HG03469 (cell line): ENCODE data around the gene UGT1A7.
"Not testable (repeated sequence)": the region's sequence is repeated elsewhere in the genome, so short reads cannot be mapped to it uniquely, and the experiment has no call there.

ENCODE experiments used
- ATAC-seq: cut with Tn5 transposase; IDR thresholded peaks from one replicate; pipeline ENCODE4 v1.9.1; 2021; ENCODE audit warnings: mild to moderate bottlenecking, moderate library complexity, moderate number of reproducible peaks; ENCODE audit not compliant: unreplicated experiment

The UGT1A7 gene

GRCh38 chr2:233681521-233682099 lies at the start of gene UGT1A7:
Gene UGT1A7 (plus strand): TSS chr2:233681901. CDS start chr2:233681938, 37 bp downstream.
- no peak for ATAC-seq

- ATAC-seq: not testable (repeated sequence)
These were observed 45.4 kb upstream of the UGT1A7 start, which contains the start of gene UGT1A10 for GRCh38 chr2:233636306-233636705. Gene UGT1A10 (plus strand): TSS chr2:233636448. CDS start chr2:233636523, 75 bp downstream.

- ATAC-seq: no peak
These were observed 42.9 kb upstream of the UGT1A7 start for GRCh38 chr2:233638836-233639235.

- no peak for ATAC-seq
These were observed 41.8 kb upstream of the UGT1A7 start for GRCh38 chr2:233639860-233640259.

- no peak for ATAC-seq
These were observed 38.6 kb upstream of the UGT1A7 start for GRCh38 chr2:233643128-233643527.

GRCh38 chr2:233646033-233646432 lies 35.7 kb upstream of the UGT1A7 start:
- not testable (repeated sequence) for ATAC-seq

GRCh38 chr2:233650981-233651380 lies 30.7 kb upstream of the UGT1A7 start:
- no peak for ATAC-seq

GRCh38 chr2:233651430-233651829 lies 30.3 kb upstream of the UGT1A7 start:
- no peak for ATAC-seq

GRCh38 chr2:233654501-233654900 lies 27.2 kb upstream of the UGT1A7 start:
- no peak for ATAC-seq

- no peak for ATAC-seq
These were observed 26.7 kb upstream of the UGT1A7 start for GRCh38 chr2:233655043-233655442.

GRCh38 chr2:233655943-233656342 lies 25.8 kb upstream of the UGT1A7 start:
- not testable (repeated sequence) for ATAC-seq

GRCh38 chr2:233656443-233656842 lies 25.3 kb upstream of the UGT1A7 start:
- no peak for ATAC-seq

- no peak for ATAC-seq
These were observed 23.1 kb upstream of the UGT1A7 start for GRCh38 chr2:233658610-233659009.

GRCh38 chr2:233663911-233664310 lies 17.8 kb upstream of the UGT1A7 start:
- ATAC-seq: no peak

- ATAC-seq: no peak
These were observed 13.0 kb upstream of the UGT1A7 start for GRCh38 chr2:233668605-233669260.

- ATAC-seq: no peak
These were observed 10.2 kb upstream of the UGT1A7 start, which contains the start of gene UGT1A9 for GRCh38 chr2:233671290-233672161. Gene UGT1A9 (plus strand): TSS chr2:233671898. CDS start chr2:233671935, 37 bp downstream.

GRCh38 chr2:233672886-233673285 lies 8.8 kb upstream of the UGT1A7 start:
- ATAC-seq: no peak

GRCh38 chr2:233673896-233674295 lies 7.8 kb upstream of the UGT1A7 start:
- no peak for ATAC-seq

- no peak for ATAC-seq
These were observed 7.4 kb upstream of the UGT1A7 start for GRCh38 chr2:233674314-233674713.

- no peak for ATAC-seq
These were observed 6.7 kb upstream of the UGT1A7 start for GRCh38 chr2:233674995-233675394.

GRCh38 chr2:233676046-233676445 lies 5.7 kb upstream of the UGT1A7 start:
- ATAC-seq: no peak
